ENCODE data around the gene CAT. TPM values are rescaled to one million over a fixed set of nuclear protein-coding genes. Genes with fewer than 3 reads are reported as not detected.

Gene CAT
- total RNA-seq, 1 experiment from 2014 or later = 26.6 TPM

GRCh38 chr11:34480314-34480713, 41.6 kb downstream of the CAT start:
- peaks cover 8% of the 10 kb centered on the region for H3K27me3 ChIP-seq (replicated peaks; ENCODE audit: insufficient read depth, low read depth, low read length, poor library complexity)
- intact Hi-C loops (cut with micrococcal nuclease; ENCODE audit: unreplicated experiment) = no loop called here
- no peak for TF ChIP-seq CTCF (conservative IDR thresholded peaks at IDR 0.05; ENCODE audit: low read depth, low read length)
- TF ChIP-seq EZH2 (IDR thresholded peaks at IDR 0.05; ENCODE audit: borderline replicate concordance, low read depth, low read length, poor library complexity, severe bottlenecking) = no peak
- CTCF ChIA-PET = interaction anchor here (0.7 kb wide), 3 partner anchors 117 to 677 kb away, joined by 3 to 6 read pairs (median 3); no protein-coding TSS in a partner anchor
- H3K4me3 ChIP-seq (ENCODE audit: low read depth, low read length, poor library complexity, severe bottlenecking) = no peak overlapping the region
- BruUV-seq (replicated peaks) = no TSS peak
- DNase-seq (ENCODE audit: low spot score) = peak; percentile 35
- H3K27ac ChIP-seq (ENCODE audit: low read depth, low read length, poor library complexity, severe bottlenecking) = no peak overlapping the region
- H3K9me3 ChIP-seq (ENCODE audit: low read depth, low read length, poor library complexity, severe bottlenecking) = no peaks in the 10 kb centered on the region
- H3K36me3 ChIP-seq (ENCODE audit: insufficient read depth, low read length, poor library complexity, severe bottlenecking) = no peaks in the 10 kb centered on the region
- POLR2A ChIA-PET (ENCODE audit: low non-redundant PET) = no interaction called here
- H3K4me1 ChIP-seq (ENCODE audit: insufficient read depth, low read length, poor library complexity, severe bottlenecking) = no peaks in the 10 kb centered on the region

GRCh38 chr11:34481307-34481706, 42.6 kb downstream of the CAT start:
- intact Hi-C loops (cut with micrococcal nuclease; ENCODE audit: unreplicated experiment) = no loop called here
- Histone ChIP-seq H3K4me1 (ENCODE audit: insufficient read depth, low read length, poor library complexity, severe bottlenecking) (no peaks in the 10 kb centered on the region), H3K27me3 (replicated peaks; ENCODE audit: insufficient read depth, low read depth, low read length, poor library complexity) (peaks cover 8% of the 10 kb centered on the region), H3K4me3 (ENCODE audit: low read depth, low read length, poor library complexity, severe bottlenecking) (no peak overlapping the region), H3K9me3 (ENCODE audit: low read depth, low read length, poor library complexity, severe bottlenecking) (no peaks in the 10 kb centered on the region), H3K36me3 (ENCODE audit: insufficient read depth, low read length, poor library complexity, severe bottlenecking) (no peaks in the 10 kb centered on the region), H3K27ac (ENCODE audit: low read depth, low read length, poor library complexity, severe bottlenecking) (no peak overlapping the region)
- POLR2A ChIA-PET (ENCODE audit: low non-redundant PET) = interaction anchor here (0.6 kb wide), 1 partner anchor 262 kb away, joined by 3 read pairs; no protein-coding TSS in a partner anchor
- no peak for DNase-seq (ENCODE audit: low spot score)
- TF ChIP-seq EZH2 (IDR thresholded peaks at IDR 0.05; ENCODE audit: borderline replicate concordance, low read depth, low read length, poor library complexity, severe bottlenecking) (no peak), CTCF (conservative IDR thresholded peaks at IDR 0.05; ENCODE audit: low read depth, low read length) (no peak)
- no TSS peak for BruUV-seq (replicated peaks)
- CTCF ChIA-PET = no interaction called here

- TF ChIP-seq CTCF (conservative IDR thresholded peaks at IDR 0.05; ENCODE audit: low read depth, low read length) = no peak
- TF ChIP-seq EZH2 (IDR thresholded peaks at IDR 0.05; ENCODE audit: borderline replicate concordance, low read depth, low read length, poor library complexity, severe bottlenecking) = no peak
- Histone ChIP-seq H3K27ac (ENCODE audit: low read depth, low read length, poor library complexity, severe bottlenecking) (no peak overlapping the region), H3K4me3 (ENCODE audit: low read depth, low read length, poor library complexity, severe bottlenecking) (no peak overlapping the region), H3K27me3 (replicated peaks; ENCODE audit: insufficient read depth, low read depth, low read length, poor library complexity) (no peaks in the 10 kb centered on the region), H3K36me3 (ENCODE audit: insufficient read depth, low read length, poor library complexity, severe bottlenecking) (no peaks in the 10 kb centered on the region), H3K9me3 (ENCODE audit: low read depth, low read length, poor library complexity, severe bottlenecking) (no peaks in the 10 kb centered on the region), H3K4me1 (ENCODE audit: insufficient read depth, low read length, poor library complexity, severe bottlenecking) (no peaks in the 10 kb centered on the region)
- ChIA-PET CTCF (no interaction called here), POLR2A (ENCODE audit: low non-redundant PET) (no interaction called here)
- no peak for DNase-seq (ENCODE audit: low spot score)
- no TSS peak for BruUV-seq (replicated peaks)
- intact Hi-C loops (cut with micrococcal nuclease; ENCODE audit: unreplicated experiment) = no loop called here
These were observed 44.6 kb downstream of the CAT start for GRCh38 chr11:34483106-34483874.
